Heart left ventricle (tissue), 13 donors: ENCODE data around the gene LMAN2L.

ENCODE experiments used
- CTCF ChIP-seq, 12 donors: fragments of 200-600 bp; sonication (generic) in 4 of 12; IDR thresholded peaks; one replicate each; pipeline versions ENCODE4 v1.5.0 to v1.8.0; 2018 to 2022; ENCODE audit warnings: antibody characterized with exemption in 12 of 12, mild to moderate bottlenecking in 5 of 12
- POLR2A ChIP-seq, 2 donors: fragments of 450-650 bp; IDR thresholded peaks; one replicate each; pipeline ENCODE4 v1.6.1; 2017; ENCODE audit warnings: antibody characterized with exemption in 2 of 2, mild to moderate bottlenecking in 2 of 2, moderate library complexity in 2 of 2
- donor health status: ischemic (EF 13 %, LVEDD 7.1; RV severe dilation, severe dysfunction).
- donor health status: DM: no; HTN: yes; CAD: no.
- donor health status: DM: no; HTN: no; CAD: no.
- donor health status: ischemic (EF 25% LVEDD 6.9; RV normal size, moderate dysfunction).
- donor health status: ischemic (EF 25% LVEDD 5.7; RV mildly dilated, moderate dysfunction).
- donor health status: ischemic (EF 35%, LVEDD 5.7; RV mildly dilated, moderate dysfunction).
- donor health status: nonischemic (EF 11% LVEDD 7.7; RV severe dilation, severe dysfunction).
- donor health status: DM: yes; HTN: yes; CAD: no.
- donor health status: PGD.
- donor health status: ischemic (EF 29% LVEDD 5.4; RV normal size, mild dysfunction).
- donor health status: nonischemic (EF 23%, LVEDD 6.1; RV moderate dilation, normal function).

- TF ChIP-seq CTCF (IDR thresholded peaks at IDR 0.05): no peak
- no peak for TF ChIP-seq POLR2A (IDR thresholded peaks at IDR 0.05)
These were observed 75.4 kb downstream of the LMAN2L start for GRCh38 chr2:96664366-96664925.
